Neural progenitor cell (in vitro differentiated cells): Measurements from ENCODE around the gene BANF1. TPM values are rescaled to one million over a fixed set of nuclear protein-coding genes. Genes with fewer than 3 reads are reported as not detected.

Experiments
- DNase-seq: peaks from one replicate; pipeline ENCODE4 v3.0.0-alpha.2; 2016; ENCODE audit warnings: low spot score
- H2AFZ ChIP-seq: fragments of 200-600 bp; sonication (generic); replicated peaks from 2 replicates; pipeline ENCODE4 v1.6.1; 2016; ENCODE audit warnings: antibody characterized with exemption
- H3F3A ChIP-seq: fragments of 200-600 bp; sonication (generic); 2 replicates; pipeline ENCODE4 v1.6.1; 2016; ENCODE audit warnings: antibody characterized with exemption, low read depth
- H3K27ac ChIP-seq: fragments of 200-600 bp; sonication (generic); 2 replicates; pipeline ENCODE4 v1.5.1; 2016; ENCODE audit warnings: mild to moderate bottlenecking
- H3K27me3 ChIP-seq: fragments of 200-600 bp; sonication (generic); 2 replicates; pipeline ENCODE4 v1.6.1; 2016; ENCODE audit warnings: mild to moderate bottlenecking, moderate library complexity
- H3K36me3 ChIP-seq: fragments of 200-600 bp; sonication (generic); 2 replicates; pipeline ENCODE4 v1.5.1; 2016
- H3K4me1 ChIP-seq: fragments of 200-600 bp; sonication (generic); 2 replicates; pipeline ENCODE4 v1.6.1; 2016; ENCODE audit warnings: mixed run types
- H3K4me2 ChIP-seq: fragments of 200-600 bp; sonication (generic); 2 replicates; pipeline ENCODE4 v1.6.1; 2016
- H3K4me3 ChIP-seq: fragments of 200-600 bp; sonication (generic); 2 replicates; pipeline ENCODE4 v1.5.1; 2016
- H3K79me2 ChIP-seq: fragments of 200-600 bp; sonication (generic); 2 replicates; pipeline ENCODE4 v1.6.1; 2016; ENCODE audit warnings: low read depth
- H3K9ac ChIP-seq: fragments of 200-600 bp; sonication (generic); 2 replicates; pipeline ENCODE4 v1.6.1; 2016
- H3K9me3 ChIP-seq: fragments of 200-600 bp; sonication (generic); 2 replicates; pipeline ENCODE4 v1.5.1; 2016; ENCODE audit warnings: low read depth
- H4K20me1 ChIP-seq: fragments of 200-600 bp; sonication (generic); 2 replicates; pipeline ENCODE4 v1.6.1; 2016; ENCODE audit warnings: low read depth
- H3K27ac Mint-ChIP-seq: 3 replicates; pipeline ENCODE4 v1.8.0; 2021; ENCODE audit warnings: mixed read lengths
- H3K27me3 Mint-ChIP-seq: 2 replicates; pipeline ENCODE4 v1.8.0; 2022; ENCODE audit warnings: low read depth, mild to moderate bottlenecking, inconsistent platforms, moderate library complexity, mixed read lengths; ENCODE audit not compliant: insufficient read depth
- H3K36me3 Mint-ChIP-seq: 3 replicates; pipeline ENCODE4 v1.8.0; 2021; ENCODE audit warnings: mixed read lengths
- H3K4me1 Mint-ChIP-seq: 3 replicates; pipeline ENCODE4 v1.8.0; 2021; ENCODE audit warnings: mixed read lengths
- H3K4me3 Mint-ChIP-seq: 3 replicates; pipeline ENCODE4 v1.8.0; 2021; ENCODE audit warnings: mild to moderate bottlenecking, moderate library complexity, mixed read lengths
- H3K9me3 Mint-ChIP-seq: 3 replicates; pipeline ENCODE4 v1.8.0; 2020; ENCODE audit warnings: mixed read lengths
- EZH2 ChIP-seq: fragments of 200-600 bp; sonication (generic); IDR thresholded peaks from 2 replicates; pipeline ENCODE4 v1.6.1; 2017; ENCODE audit warnings: antibody characterized with exemption, mild to moderate bottlenecking, moderate library complexity
- EZH2phosphoT487 ChIP-seq: fragments of 200-600 bp; sonication (generic); IDR thresholded peaks from 2 replicates; pipeline ENCODE4 v1.6.1; 2017; ENCODE audit warnings: antibody characterized with exemption
- total RNA-seq: library from RNA; depleted of rRNA; stranded (reverse); fragments of >200 nt; gene quantifications from 2 replicates; pipeline ENCODE4 v1.2.3, GENCODE V29; 2015; ENCODE audit warnings: low replicate concordance
- TF ChIP-seq, protein P1 (sequence below): fragments of 200-600 bp; sonication (generic); IDR thresholded peaks from 2 replicates; pipeline ENCODE4 v1.5.1; 2017; ENCODE audit warnings: antibody characterized with exemption, mild to moderate bottlenecking

BANF1 gene
- total RNA-seq, 1 donor from 2014 or later: 39.8 TPM

- no peaks in the 10 kb centered on the region for H3K9me3 ChIP-seq
- H3F3A ChIP-seq: peaks cover 34% of the 10 kb centered on the region
- peak overlapping the region; percentile 86 for H3K9ac ChIP-seq
- H3K27me3 Mint-ChIP-seq: peaks cover 10% of the 10 kb centered on the region
- peak overlapping the region; percentile 83 for H3K4me2 ChIP-seq
- peaks cover 26% of the 10 kb centered on the region for H3K4me1 Mint-ChIP-seq
- peaks cover 6% of the 10 kb centered on the region for H4K20me1 ChIP-seq
- peak overlapping the region; percentile 79 for H3K27ac Mint-ChIP-seq
- H3K36me3 ChIP-seq: peaks cover 4% of the 10 kb centered on the region
- H3K4me1 ChIP-seq: peaks cover 15% of the 10 kb centered on the region
- H2AFZ ChIP-seq: peak overlapping the region; percentile 100
- peak overlapping the region; percentile 100 for H3K27ac ChIP-seq
- peak overlapping the region; percentile 80 for H3K4me3 ChIP-seq
- H3K4me3 Mint-ChIP-seq: peak overlapping the region; percentile 100
- peaks cover 38% of the 10 kb centered on the region for H3K79me2 ChIP-seq
- H3K27me3 ChIP-seq: no peaks in the 10 kb centered on the region
- no peak for DNase-seq
- no peaks in the 10 kb centered on the region for H3K9me3 Mint-ChIP-seq
- no peak for TF ChIP-seq EZH2
- TF ChIP-seq, protein P1, sequence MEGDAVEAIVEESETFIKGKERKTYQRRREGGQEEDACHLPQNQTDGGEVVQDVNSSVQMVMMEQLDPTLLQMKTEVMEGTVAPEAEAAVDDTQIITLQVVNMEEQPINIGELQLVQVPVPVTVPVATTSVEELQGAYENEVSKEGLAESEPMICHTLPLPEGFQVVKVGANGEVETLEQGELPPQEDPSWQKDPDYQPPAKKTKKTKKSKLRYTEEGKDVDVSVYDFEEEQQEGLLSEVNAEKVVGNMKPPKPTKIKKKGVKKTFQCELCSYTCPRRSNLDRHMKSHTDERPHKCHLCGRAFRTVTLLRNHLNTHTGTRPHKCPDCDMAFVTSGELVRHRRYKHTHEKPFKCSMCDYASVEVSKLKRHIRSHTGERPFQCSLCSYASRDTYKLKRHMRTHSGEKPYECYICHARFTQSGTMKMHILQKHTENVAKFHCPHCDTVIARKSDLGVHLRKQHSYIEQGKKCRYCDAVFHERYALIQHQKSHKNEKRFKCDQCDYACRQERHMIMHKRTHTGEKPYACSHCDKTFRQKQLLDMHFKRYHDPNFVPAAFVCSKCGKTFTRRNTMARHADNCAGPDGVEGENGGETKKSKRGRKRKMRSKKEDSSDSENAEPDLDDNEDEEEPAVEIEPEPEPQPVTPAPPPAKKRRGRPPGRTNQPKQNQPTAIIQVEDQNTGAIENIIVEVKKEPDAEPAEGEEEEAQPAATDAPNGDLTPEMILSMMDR: no peak
- no peak for TF ChIP-seq EZH2phosphoT487
- peaks cover 25% of the 10 kb centered on the region for H3K36me3 Mint-ChIP-seq
Observed at GRCh38 chr11:66002648-66003225, 434 bp downstream of the BANF1 start.

DNA sequence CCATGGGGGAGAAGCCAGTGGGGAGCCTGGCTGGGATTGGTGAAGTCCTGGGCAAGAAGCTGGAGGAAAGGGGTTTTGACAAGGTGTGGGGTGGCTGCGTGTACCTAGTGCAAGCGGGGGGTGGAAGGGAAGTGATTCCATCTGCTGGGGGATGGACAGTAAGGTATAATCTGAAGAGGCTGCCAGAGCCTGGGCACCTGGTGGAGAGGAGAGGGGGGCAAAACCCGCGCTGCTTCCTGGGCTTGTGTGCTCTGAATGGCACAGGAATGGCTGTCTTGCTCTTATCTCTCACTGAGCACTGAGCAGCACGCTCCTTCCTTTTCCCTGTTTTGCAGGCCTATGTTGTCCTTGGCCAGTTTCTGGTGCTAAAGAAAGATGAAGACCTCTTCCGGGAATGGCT is 988 bp downstream of the BANF1 start:
- DNase-seq: no peak
- Histone ChIP-seq H2AFZ (no peak overlapping the region), H3K79me2 (peaks cover 38% of the 10 kb centered on the region), H4K20me1 (peaks cover 6% of the 10 kb centered on the region), H3K27ac (no peak overlapping the region), H3F3A (peaks cover 34% of the 10 kb centered on the region), H3K27me3 (no peaks in the 10 kb centered on the region), H3K9ac (peak overlapping the region; percentile 86), H3K4me3 (peak overlapping the region; percentile 80), H3K4me2 (peak overlapping the region; percentile 83), H3K9me3 (no peaks in the 10 kb centered on the region), H3K36me3 (peaks cover 4% of the 10 kb centered on the region), H3K4me1 (peaks cover 15% of the 10 kb centered on the region)
- peak overlapping the region; percentile 79 for H3K27ac Mint-ChIP-seq
- peaks cover 22% of the 10 kb centered on the region for H3K36me3 Mint-ChIP-seq
- peaks cover 30% of the 10 kb centered on the region for H3K4me1 Mint-ChIP-seq
- TF ChIP-seq EZH2phosphoT487 (no peak), EZH2 (no peak)
- TF ChIP-seq, protein P1: no peak
- H3K9me3 Mint-ChIP-seq: no peaks in the 10 kb centered on the region
- peaks cover 14% of the 10 kb centered on the region for H3K27me3 Mint-ChIP-seq
- peak overlapping the region; percentile 100 for H3K4me3 Mint-ChIP-seq

GRCh38 chr11:66004186-66004585 is 1.9 kb downstream of the BANF1 start:
- H4K20me1 ChIP-seq: peaks cover 6% of the 10 kb centered on the region
- peaks cover 38% of the 10 kb centered on the region for H3K79me2 ChIP-seq
- Mint-ChIP-seq H3K4me1 (peaks cover 30% of the 10 kb centered on the region), H3K9me3 (no peaks in the 10 kb centered on the region), H3K36me3 (peaks cover 18% of the 10 kb centered on the region), H3K27ac (no peak overlapping the region), H3K4me3 (peak overlapping the region; percentile 100), H3K27me3 (peaks cover 14% of the 10 kb centered on the region)
- H3K4me3 ChIP-seq: no peak overlapping the region
- no peak overlapping the region for H2AFZ ChIP-seq
- H3K9me3 ChIP-seq: no peaks in the 10 kb centered on the region
- no peak for DNase-seq
- H3K4me2 ChIP-seq: no peak overlapping the region
- TF ChIP-seq EZH2phosphoT487 (no peak), EZH2 (no peak)
- TF ChIP-seq, protein P1: no peak
- H3K27me3 ChIP-seq: no peaks in the 10 kb centered on the region
- H3K4me1 ChIP-seq: peaks cover 15% of the 10 kb centered on the region
- no peak overlapping the region for H3K9ac ChIP-seq
- no peak overlapping the region for H3K27ac ChIP-seq
- H3K36me3 ChIP-seq: peaks cover 4% of the 10 kb centered on the region
- peaks cover 34% of the 10 kb centered on the region for H3F3A ChIP-seq
